Lower leg skin (tissue), 4 donors: ENCODE results near the gene PRRX1. TPM values are rescaled to one million over a fixed set of nuclear protein-coding genes. Genes with fewer than 3 reads are reported as not detected.

Experiments used
- DNase-seq, 2 donors: peaks; one replicate each; pipeline ENCODE4 v3.0.0-alpha.2; 2019; ENCODE audit warnings: low spot score in 2 of 2
- H3K4me3 ChIP-seq: fragments of 200-600 bp; sonication (generic); 2 replicates; pipeline ENCODE4 v1.5.1; 2017; ENCODE audit warnings: mild to moderate bottlenecking, low read depth; ENCODE audit not compliant: poor library complexity, severe bottlenecking
- CTCF ChIP-seq, 3 donors: fragments of 450-650 bp; IDR thresholded peaks; one replicate each; pipeline ENCODE4 v1.5.1; 2016; ENCODE audit warnings: antibody characterized with exemption in 3 of 3, mild to moderate bottlenecking in 3 of 3, moderate library complexity in 2 of 3
- POLR2A ChIP-seq, 2 donors: fragments of 450-650 bp; IDR thresholded peaks; one replicate each; pipeline ENCODE4 v1.6.1; 2016 to 2017; ENCODE audit warnings: antibody characterized with exemption in 2 of 2, mild to moderate bottlenecking in 1 of 2, moderate library complexity in 1 of 2
- WGBS, 2 donors: methylation state at CpG; one replicate each; pipeline ENCODE4 v1.1.5; 2018; 5-methylcytosine and 5-hydroxymethylcytosine counted together
- intact Hi-C: fragments of 100-400 bp; cut with DNase I; formaldehyde crosslinking; loops from one replicate; pipeline ENCODE4 v1.15.0; 2023; ENCODE audit warnings: low total_unique reads
- total RNA-seq, 4 donors: library from RNA; depleted of rRNA; stranded (reverse); fragments of >200 nt; gene quantifications; one replicate each; pipeline ENCODE4 v1.1.0, GENCODE V29; 2016

PRRX1 gene
- total RNA-seq = 10 to 100 TPM in 3 of 4 donors, 1 to 10 TPM in 1; 7.5 to 32.7 (median 19.8) TPM

GRCh38 chr1:170664093-170664827 is at the start of gene PRRX1:
PRRX1 (plus strand) TSS chr1:170664131; CDS start chr1:170664219, 88 bp downstream.
- no peak for TF ChIP-seq CTCF (IDR thresholded peaks at IDR 0.05)
- no peak for TF ChIP-seq POLR2A (IDR thresholded peaks at IDR 0.05)
- intact Hi-C loops = no loop called here
- peak within 1 kb of the TSS; percentile 65 for H3K4me3 ChIP-seq
- 0 to 2% methylated on average over 41 to 56 of the region's 56 CpGs for WGBS, 2 donors
- DNase-seq = no peak

- no peak overlapping the region for H3K4me3 ChIP-seq
- TF ChIP-seq CTCF (IDR thresholded peaks at IDR 0.05) (no peak), POLR2A (IDR thresholded peaks at IDR 0.05) (no peak)
- no peak for DNase-seq
- intact Hi-C loops = no loop called here
- WGBS, 2 donors = 73 to 76% methylated on average over 7 of the region's 7 CpGs
Measured at GRCh38 chr1:170617591-170618330, 46.2 kb upstream of the PRRX1 start.

- 78 to 82% methylated on average over 2 of the region's 2 CpGs for WGBS, 2 donors
- no peak for DNase-seq
- intact Hi-C loops = no loop called here
- TF ChIP-seq CTCF (IDR thresholded peaks at IDR 0.05) (no peak), POLR2A (IDR thresholded peaks at IDR 0.05) (no peak)
- no peak overlapping the region for H3K4me3 ChIP-seq
Measured at GRCh38 chr1:170618421-170618820, 45.5 kb upstream of the PRRX1 start.

- no peak for DNase-seq
- 36 to 42% methylated on average over 7 of the region's 7 CpGs for WGBS, 2 donors
- no peak overlapping the region for H3K4me3 ChIP-seq
- intact Hi-C loops = no loop called here
- TF ChIP-seq POLR2A (IDR thresholded peaks at IDR 0.05) (no peak), CTCF (IDR thresholded peaks at IDR 0.05) (no peak)
Measured at GRCh38 chr1:170619241-170620028, 44.5 kb upstream of the PRRX1 start.

- no peak for DNase-seq
- no peak overlapping the region for H3K4me3 ChIP-seq
- intact Hi-C loops = no loop called here
- TF ChIP-seq POLR2A (IDR thresholded peaks at IDR 0.05) = no peak
- TF ChIP-seq CTCF (IDR thresholded peaks at IDR 0.05) = no peak
Measured at GRCh38 chr1:170620164-170620563, 43.8 kb upstream of the PRRX1 start.
